Measurements from ENCODE around the gene DLX2.

- TF ChIP-seq CTCF (IDR thresholded peaks at IDR 0.05; ENCODE audit: extremely low read depth in 1 of 2, insufficient read depth in 1 of 2, low read depth in 1 of 2, low read length in 2 of 2) (peak; percentile 33 to 68), POLR2A (IDR thresholded peaks at IDR 0.05; ENCODE audit: low read depth, low read length) (no peak), POLR2AphosphoS5 (IDR thresholded peaks at IDR 0.05; ENCODE audit: insufficient read depth, low read depth, low read length) (no peak), EZH2 (IDR thresholded peaks at IDR 0.05; ENCODE audit: borderline replicate concordance, low read depth, low read length, severe bottlenecking) (peak; percentile 56), MAX (IDR thresholded peaks at IDR 0.05; ENCODE audit: insufficient read depth, insufficient read length) (no peak)
Measured at GRCh38 chr2:172106108-172106961, 3.6 kb upstream of the DLX2 start.
